CD14-positive monocyte (primary cell): Measurements from ENCODE around the gene IFNG. TPM values are rescaled to one million over a fixed set of nuclear protein-coding genes. Genes with fewer than 3 reads are reported as not detected.

ENCODE experiments used
- DNase-seq, 3 donors: peaks; one replicate each; pipeline ENCODE4 v3.0.0-alpha.2; 2011 to 2022
- H2AFZ ChIP-seq: 2 replicates; pipeline ENCODE4 v1.6.0; 2012; ENCODE audit warnings: mild to moderate bottlenecking, low read depth, low read length, inconsistent platforms; ENCODE audit not compliant: insufficient read depth, poor library complexity, severe bottlenecking
- H3K27ac ChIP-seq, 2 donors: 1 replicate in 1 of 2; 2 replicates in 1 of 2; pipeline ENCODE4 v1.5.1; 2012 to 2013; ENCODE audit warnings: low read length in 2 of 2, control low read depth in 1 of 2, inconsistent platforms in 1 of 2, low read depth in 1 of 2, mild to moderate bottlenecking in 1 of 2
- H3K27me3 ChIP-seq, 2 donors: one replicate each; pipeline versions ENCODE4 v1.6.0 to v1.6.1; 2011 to 2013; ENCODE audit warnings: low read length in 2 of 2; ENCODE audit not compliant: control insufficient read depth in 2 of 2, insufficient read depth in 2 of 2
- H3K36me3 ChIP-seq, 2 donors: replicated peaks in 1 of 2; 1 replicate in 1 of 2; 2 replicates in 1 of 2; pipeline versions ENCODE4 v1.5.1 to v1.6.1; 2012 to 2013; ENCODE audit warnings: low read length in 2 of 2, control low read depth in 1 of 2, inconsistent platforms in 1 of 2, mild to moderate bottlenecking in 1 of 2; ENCODE audit not compliant: insufficient read depth in 2 of 2, control insufficient read depth in 1 of 2
- H3K4me1 ChIP-seq, 2 donors: 1 replicate in 1 of 2; 2 replicates in 1 of 2; pipeline versions ENCODE4 v1.5.1 to v1.6.1; 2012 to 2013; ENCODE audit warnings: low read length in 2 of 2, control low read depth in 1 of 2, inconsistent platforms in 1 of 2, mild to moderate bottlenecking in 1 of 2, moderate library complexity in 1 of 2; ENCODE audit not compliant: insufficient read depth in 2 of 2, control insufficient read depth in 1 of 2
- H3K4me2 ChIP-seq: replicated peaks from 2 replicates; pipeline ENCODE3; 2012; ENCODE audit warnings: low read length, moderate library complexity, mild to moderate bottlenecking; ENCODE audit not compliant: poor library complexity, severe bottlenecking; ENCODE audit errors: extremely low read depth
- H3K4me3 ChIP-seq, 3 experiments: fragments of 200-600 bp in 1 of 3; sonication (generic) in 1 of 3; replicated peaks in 1 of 3; 1 replicate in 2 of 3; 2 replicates in 1 of 3; pipeline ENCODE4 v1.5.1; 2011 to 2013; ENCODE audit warnings: low read length in 3 of 3, mild to moderate bottlenecking in 3 of 3, control low read depth in 2 of 3, low read depth in 2 of 3, inconsistent platforms in 1 of 3, moderate library complexity in 1 of 3
- H3K79me2 ChIP-seq: 2 replicates; pipeline ENCODE4 v1.6.0; 2012; ENCODE audit warnings: mild to moderate bottlenecking, control low read depth, inconsistent platforms, low read length, moderate library complexity; ENCODE audit not compliant: insufficient read depth
- H3K9ac ChIP-seq: 2 replicates; pipeline ENCODE4 v1.6.0; 2017; ENCODE audit warnings: low read length, mild to moderate bottlenecking; ENCODE audit not compliant: insufficient read depth, poor library complexity, severe bottlenecking
- H3K9me3 ChIP-seq, 2 donors: replicated peaks in 1 of 2; 1 replicate in 1 of 2; 2 replicates in 1 of 2; pipeline versions ENCODE4 v1.5.1 to v1.6.1; 2012 to 2013; ENCODE audit warnings: low read length in 2 of 2, control low read depth in 1 of 2; ENCODE audit not compliant: control insufficient read depth in 1 of 2, insufficient read depth in 1 of 2
- H4K20me1 ChIP-seq: 2 replicates; pipeline ENCODE4 v1.6.0; 2012; ENCODE audit warnings: mild to moderate bottlenecking, low read length, control low read depth, moderate library complexity; ENCODE audit not compliant: insufficient read depth
- H3K27ac Mint-ChIP-seq, 7 donors: one replicate each; pipeline ENCODE4 v1.8.0; 2020; ENCODE audit warnings: mild to moderate bottlenecking in 7 of 7, mixed read lengths in 7 of 7, moderate library complexity in 6 of 7, inconsistent platforms in 2 of 7
- H3K27me3 Mint-ChIP-seq, 3 donors: one replicate each; pipeline ENCODE4 v1.8.0; 2021 to 2022; ENCODE audit warnings: low read depth in 3 of 3, mild to moderate bottlenecking in 3 of 3, mixed read lengths in 3 of 3, moderate library complexity in 3 of 3, inconsistent platforms in 1 of 3
- H3K36me3 Mint-ChIP-seq, 2 donors: one replicate each; pipeline ENCODE4 v1.8.0; 2020; ENCODE audit warnings: mixed read lengths in 2 of 2, inconsistent platforms in 1 of 2, mild to moderate bottlenecking in 1 of 2
- H3K4me1 Mint-ChIP-seq: one replicate; pipeline ENCODE4 v1.8.0; 2020; ENCODE audit warnings: mild to moderate bottlenecking, mixed read lengths
- H3K4me3 Mint-ChIP-seq, 2 donors: one replicate each; pipeline ENCODE4 v1.8.0; 2020; ENCODE audit warnings: mild to moderate bottlenecking in 2 of 2, mixed read lengths in 2 of 2, moderate library complexity in 1 of 2
- H3K9me3 Mint-ChIP-seq, 7 donors: one replicate each; pipeline ENCODE4 v1.8.0; 2020 to 2022; ENCODE audit warnings: mixed read lengths in 7 of 7, mild to moderate bottlenecking in 6 of 7, moderate library complexity in 6 of 7, inconsistent platforms in 2 of 7
- WGBS: methylation state at CpG from one replicate; pipeline ENCODE4 v1.1.5; 2013; ENCODE audit warnings: missing lambda C conversion rate; ENCODE audit not compliant: insufficient coverage; 5-methylcytosine and 5-hydroxymethylcytosine counted together
- intact Hi-C, 2 donors: fragments of 100-400 bp; cut with micrococcal nuclease; formaldehyde crosslinking; loops; one replicate each; pipeline versions ENCODE4 v1.15.0 to v1.15.1; 2023
- polyA plus RNA-seq, 3 donors: library from polyadenylated mRNA; depleted of rRNA in 1 of 3; unstranded in 2 of 3; stranded (reverse) in 1 of 3; fragments of 300-500 nt in 2 of 3; fragments of >200 nt in 1 of 3; fragmentation: Illumina TruSeq in 2 of 3; gene quantifications; 1 replicate in 2 of 3; 2 replicates in 1 of 3; pipeline ENCODE4 v1.2.3, GENCODE V29; 2012 to 2021
- TF ChIP-seq, protein P1 (sequence below): fragments of 200-600 bp; IDR thresholded peaks from one replicate; pipeline ENCODE4 v1.8.0; 2022; ENCODE audit warnings: antibody characterized with exemption, mild to moderate bottlenecking

IFNG gene
- polyA plus RNA-seq, 3 donors, result not detected

DNA sequence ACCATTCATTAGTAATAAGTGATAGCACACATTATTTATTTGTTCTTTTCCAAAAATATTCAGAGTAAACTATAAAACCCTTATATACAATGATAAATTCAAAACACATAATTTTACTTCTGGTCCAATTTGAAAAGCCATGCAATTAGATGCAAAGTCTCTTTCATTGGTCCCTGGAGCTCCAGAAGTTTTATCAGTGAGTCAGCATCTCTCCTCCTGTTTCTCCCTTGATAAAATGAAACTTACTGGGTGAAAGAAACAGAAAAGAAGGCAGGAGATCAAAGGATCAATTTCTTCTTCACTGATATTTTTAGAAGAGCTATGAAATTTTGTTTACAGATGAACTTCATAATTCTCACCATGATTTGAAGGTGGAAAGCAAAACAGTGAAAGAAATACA, 47.5 kb downstream of the IFNG start:
- Histone ChIP-seq H3K27me3 (no peaks in the 10 kb centered on the region), H3K79me2 (no peaks in the 10 kb centered on the region), H3K9ac (no peak overlapping the region), H2AFZ (no peak overlapping the region), H4K20me1 (no peaks in the 10 kb centered on the region), H3K36me3 (no peaks in the 10 kb centered on the region), H3K4me1 (no peaks in the 10 kb centered on the region), H3K4me3 (no peak overlapping the region), H3K27ac (no peak overlapping the region), H3K4me2 (no peak overlapping the region), H3K9me3 (no peaks in the 10 kb centered on the region)
- H3K27ac Mint-ChIP-seq, result no peak overlapping the region
- H3K9me3 Mint-ChIP-seq, result no peaks in the 10 kb centered on the region
- no peaks in the 10 kb centered on the region for H3K27me3 Mint-ChIP-seq
- no peaks in the 10 kb centered on the region for H3K36me3 Mint-ChIP-seq
- H3K4me3 Mint-ChIP-seq, result no peak overlapping the region
- TF ChIP-seq, protein P1, sequence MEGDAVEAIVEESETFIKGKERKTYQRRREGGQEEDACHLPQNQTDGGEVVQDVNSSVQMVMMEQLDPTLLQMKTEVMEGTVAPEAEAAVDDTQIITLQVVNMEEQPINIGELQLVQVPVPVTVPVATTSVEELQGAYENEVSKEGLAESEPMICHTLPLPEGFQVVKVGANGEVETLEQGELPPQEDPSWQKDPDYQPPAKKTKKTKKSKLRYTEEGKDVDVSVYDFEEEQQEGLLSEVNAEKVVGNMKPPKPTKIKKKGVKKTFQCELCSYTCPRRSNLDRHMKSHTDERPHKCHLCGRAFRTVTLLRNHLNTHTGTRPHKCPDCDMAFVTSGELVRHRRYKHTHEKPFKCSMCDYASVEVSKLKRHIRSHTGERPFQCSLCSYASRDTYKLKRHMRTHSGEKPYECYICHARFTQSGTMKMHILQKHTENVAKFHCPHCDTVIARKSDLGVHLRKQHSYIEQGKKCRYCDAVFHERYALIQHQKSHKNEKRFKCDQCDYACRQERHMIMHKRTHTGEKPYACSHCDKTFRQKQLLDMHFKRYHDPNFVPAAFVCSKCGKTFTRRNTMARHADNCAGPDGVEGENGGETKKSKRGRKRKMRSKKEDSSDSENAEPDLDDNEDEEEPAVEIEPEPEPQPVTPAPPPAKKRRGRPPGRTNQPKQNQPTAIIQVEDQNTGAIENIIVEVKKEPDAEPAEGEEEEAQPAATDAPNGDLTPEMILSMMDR, result no peak
- intact Hi-C loops, result no loop called here
- no peak for DNase-seq
- no peaks in the 10 kb centered on the region for H3K4me1 Mint-ChIP-seq

DNA sequence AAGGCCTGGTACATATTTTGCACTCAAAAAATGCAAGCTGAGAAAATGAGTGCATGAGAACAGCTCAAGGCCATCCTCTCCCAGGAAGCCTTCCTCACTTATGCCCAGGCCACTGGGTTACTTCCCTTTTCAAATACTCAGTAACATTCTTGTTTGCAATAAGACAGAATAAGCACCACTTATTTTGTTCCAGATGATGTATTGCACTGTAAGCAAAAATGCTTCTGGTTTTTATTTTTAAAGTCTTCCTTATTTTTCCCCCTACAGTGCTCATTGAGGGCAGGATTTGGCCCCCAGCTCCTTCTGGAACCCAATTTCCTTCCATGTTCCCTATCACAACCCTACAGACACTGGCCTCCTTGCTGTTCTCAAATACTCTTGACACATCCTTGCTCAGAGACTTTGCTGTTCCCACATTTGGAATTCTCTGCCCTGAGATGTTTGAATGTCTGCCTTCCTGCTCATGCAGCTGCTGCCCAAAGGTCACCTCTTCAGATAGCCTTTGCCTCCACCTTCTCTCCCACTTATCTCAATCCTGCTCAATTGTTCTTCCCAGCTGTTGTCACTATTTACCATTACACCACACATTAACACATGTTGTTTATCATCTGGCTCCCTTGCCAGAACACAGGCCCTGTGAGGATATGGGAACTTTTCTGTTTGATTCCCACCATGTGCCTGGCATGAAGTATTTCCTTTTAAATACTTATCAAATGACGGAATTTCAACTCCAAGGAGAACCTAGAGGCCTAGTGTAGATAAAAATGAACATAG, 49.9 kb downstream of the IFNG start:
- Mint-ChIP-seq H3K4me3 (no peak overlapping the region), H3K4me1 (no peaks in the 10 kb centered on the region), H3K36me3 (no peaks in the 10 kb centered on the region), H3K27ac (no peak overlapping the region), H3K27me3 (no peaks in the 10 kb centered on the region), H3K9me3 (no peaks in the 10 kb centered on the region)
- Histone ChIP-seq H3K79me2 (no peaks in the 10 kb centered on the region), H3K27ac (no peak overlapping the region), H3K4me2 (no peak overlapping the region), H3K9ac (no peak overlapping the region), H3K4me1 (no peaks in the 10 kb centered on the region), H2AFZ (no peak overlapping the region), H3K27me3 (no peaks in the 10 kb centered on the region), H3K9me3 (no peaks in the 10 kb centered on the region), H3K4me3 (no peak overlapping the region), H4K20me1 (no peaks in the 10 kb centered on the region), H3K36me3 (no peaks in the 10 kb centered on the region)
- no CpG with 5 or more reads among the region's 1 CpG for WGBS
- TF ChIP-seq, protein P1, result no peak
- no peak for DNase-seq
- intact Hi-C loops, result no loop called here
